Vagina (tissue), 2 donors: Measurements from ENCODE around the gene CCDC194. TPM values are rescaled to one million over a fixed set of nuclear protein-coding genes. Genes with fewer than 3 reads are reported as not detected.

Experiments
- DNase-seq, 2 donors: peaks; one replicate each; pipeline ENCODE4 v3.0.0-alpha.2; 2017; ENCODE audit errors: extremely low spot score in 2 of 2
- H3K27ac ChIP-seq: fragments of 200-600 bp; sonication (generic); one replicate; pipeline ENCODE4 v1.5.1; 2019
- H3K27me3 ChIP-seq: fragments of 200-600 bp; sonication (generic); one replicate; pipeline ENCODE4 v1.5.1; 2019
- H3K36me3 ChIP-seq, 2 donors: fragments of 200-600 bp; sonication (generic); one replicate each; pipeline ENCODE4 v1.5.1; 2017 to 2019
- H3K4me1 ChIP-seq: fragments of 200-600 bp; sonication (generic); one replicate; pipeline ENCODE4 v1.5.1; 2019
- H3K4me3 ChIP-seq, 2 donors: fragments of 200-600 bp; sonication (generic); 1 replicate in 1 of 2; 2 replicates in 1 of 2; pipeline ENCODE4 v1.5.1; 2016 to 2019
- H3K9me3 ChIP-seq: fragments of 200-600 bp; sonication (generic); one replicate; pipeline ENCODE4 v1.5.1; 2019
- POLR2A ChIP-seq, 2 donors: fragments of 450-650 bp; IDR thresholded peaks; one replicate each; pipeline ENCODE4 v1.6.1; 2017; ENCODE audit warnings: antibody characterized with exemption in 2 of 2, mild to moderate bottlenecking in 2 of 2, moderate library complexity in 2 of 2
- POLR2AphosphoS5 ChIP-seq, 2 donors: sonication (generic); formaldehyde crosslinking; IDR thresholded peaks; one replicate each; pipeline ENCODE4 v1.9.0; 2017; ENCODE audit warnings: antibody characterized with exemption in 2 of 2, mild to moderate bottlenecking in 2 of 2, low read depth in 1 of 2; ENCODE audit not compliant: insufficient read depth in 1 of 2
- intact Hi-C: fragments of 100-400 bp; cut with DNase I; formaldehyde crosslinking; loops from one replicate; pipeline ENCODE4 v1.15.1; 2023
- total RNA-seq: library from RNA; depleted of rRNA; stranded (reverse); fragments of >200 nt; gene quantifications from one replicate; pipeline ENCODE4 v1.2.3, GENCODE V29; 2016
- TF ChIP-seq, protein P1 (sequence below), 3 experiments: fragments of 450-650 bp in 2 of 3; fragments of 200-600 bp in 1 of 3; sonication (generic) in 1 of 3; IDR thresholded peaks; one replicate each; pipeline ENCODE4 v1.5.1; 2017 to 2019; ENCODE audit warnings: antibody characterized with exemption in 3 of 3, mild to moderate bottlenecking in 2 of 3, moderate library complexity in 2 of 3

Gene CCDC194
- total RNA-seq, 1 donor from 2014 or later = not detected

- Histone ChIP-seq H3K27me3 (no peaks in the 10 kb centered on the region), H3K36me3 (no peaks in the 10 kb centered on the region), H3K4me1 (no peaks in the 10 kb centered on the region), H3K4me3 (no peak overlapping the region), H3K27ac (no peak overlapping the region), H3K9me3 (no peaks in the 10 kb centered on the region)
- intact Hi-C loops = no loop called here
- TF ChIP-seq POLR2AphosphoS5 (IDR thresholded peaks at IDR 0.05; ENCODE audit: insufficient read depth in 1 of 2, low read depth in 1 of 2) = no peak
- TF ChIP-seq, protein P1, sequence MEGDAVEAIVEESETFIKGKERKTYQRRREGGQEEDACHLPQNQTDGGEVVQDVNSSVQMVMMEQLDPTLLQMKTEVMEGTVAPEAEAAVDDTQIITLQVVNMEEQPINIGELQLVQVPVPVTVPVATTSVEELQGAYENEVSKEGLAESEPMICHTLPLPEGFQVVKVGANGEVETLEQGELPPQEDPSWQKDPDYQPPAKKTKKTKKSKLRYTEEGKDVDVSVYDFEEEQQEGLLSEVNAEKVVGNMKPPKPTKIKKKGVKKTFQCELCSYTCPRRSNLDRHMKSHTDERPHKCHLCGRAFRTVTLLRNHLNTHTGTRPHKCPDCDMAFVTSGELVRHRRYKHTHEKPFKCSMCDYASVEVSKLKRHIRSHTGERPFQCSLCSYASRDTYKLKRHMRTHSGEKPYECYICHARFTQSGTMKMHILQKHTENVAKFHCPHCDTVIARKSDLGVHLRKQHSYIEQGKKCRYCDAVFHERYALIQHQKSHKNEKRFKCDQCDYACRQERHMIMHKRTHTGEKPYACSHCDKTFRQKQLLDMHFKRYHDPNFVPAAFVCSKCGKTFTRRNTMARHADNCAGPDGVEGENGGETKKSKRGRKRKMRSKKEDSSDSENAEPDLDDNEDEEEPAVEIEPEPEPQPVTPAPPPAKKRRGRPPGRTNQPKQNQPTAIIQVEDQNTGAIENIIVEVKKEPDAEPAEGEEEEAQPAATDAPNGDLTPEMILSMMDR (IDR thresholded peaks at IDR 0.05) = no peak
- no peak for TF ChIP-seq POLR2A (IDR thresholded peaks at IDR 0.05)
- no peak for DNase-seq
These were observed 41.2 kb upstream of the CCDC194 start for GRCh38 chr19:17435218-17435617.

DNA sequence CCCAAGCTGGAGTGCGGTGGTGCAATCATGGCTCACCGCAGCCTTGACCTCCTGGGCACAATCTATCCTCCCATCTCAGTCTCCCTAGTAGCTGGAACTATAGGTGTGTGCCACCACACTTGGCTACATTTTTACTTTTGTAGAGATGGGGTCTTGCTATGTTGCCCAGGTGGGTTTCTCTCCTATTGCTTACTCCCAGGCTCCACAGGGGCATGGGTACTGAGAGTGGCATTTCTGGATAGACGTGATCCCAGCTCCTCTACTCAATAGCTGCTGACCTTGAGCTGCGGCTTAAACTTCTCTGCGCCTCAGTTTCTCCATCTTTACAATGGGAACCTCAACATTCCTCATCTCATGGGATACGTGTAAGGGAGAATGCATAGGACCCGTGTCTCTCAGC, 37.4 kb upstream of the CCDC194 start:
- no peak for DNase-seq
- intact Hi-C loops = no loop called here
- no peaks in the 10 kb centered on the region for H3K36me3 ChIP-seq
- no peak overlapping the region for H3K27ac ChIP-seq
- H3K4me1 ChIP-seq = no peaks in the 10 kb centered on the region
- TF ChIP-seq POLR2A (IDR thresholded peaks at IDR 0.05) = no peak
- H3K27me3 ChIP-seq = no peaks in the 10 kb centered on the region
- H3K9me3 ChIP-seq = no peaks in the 10 kb centered on the region
- H3K4me3 ChIP-seq = no peak overlapping the region

GRCh38 chr19:17429641-17430113, 35.7 kb upstream of the CCDC194 start:
- no peak for DNase-seq
- H3K9me3 ChIP-seq = no peaks in the 10 kb centered on the region
- peaks cover 5% of the 10 kb centered on the region for H3K4me1 ChIP-seq
- TF ChIP-seq POLR2AphosphoS5 (IDR thresholded peaks at IDR 0.05; ENCODE audit: insufficient read depth in 1 of 2, low read depth in 1 of 2) (no peak), POLR2A (IDR thresholded peaks at IDR 0.05) (no peak)
- TF ChIP-seq, protein P1 (IDR thresholded peaks at IDR 0.05) = no peak
- H3K27me3 ChIP-seq = no peaks in the 10 kb centered on the region
- H3K4me3 ChIP-seq = no peak overlapping the region
- no peaks in the 10 kb centered on the region for H3K36me3 ChIP-seq
- intact Hi-C loops = no loop called here
- H3K27ac ChIP-seq = no peak overlapping the region

DNA sequence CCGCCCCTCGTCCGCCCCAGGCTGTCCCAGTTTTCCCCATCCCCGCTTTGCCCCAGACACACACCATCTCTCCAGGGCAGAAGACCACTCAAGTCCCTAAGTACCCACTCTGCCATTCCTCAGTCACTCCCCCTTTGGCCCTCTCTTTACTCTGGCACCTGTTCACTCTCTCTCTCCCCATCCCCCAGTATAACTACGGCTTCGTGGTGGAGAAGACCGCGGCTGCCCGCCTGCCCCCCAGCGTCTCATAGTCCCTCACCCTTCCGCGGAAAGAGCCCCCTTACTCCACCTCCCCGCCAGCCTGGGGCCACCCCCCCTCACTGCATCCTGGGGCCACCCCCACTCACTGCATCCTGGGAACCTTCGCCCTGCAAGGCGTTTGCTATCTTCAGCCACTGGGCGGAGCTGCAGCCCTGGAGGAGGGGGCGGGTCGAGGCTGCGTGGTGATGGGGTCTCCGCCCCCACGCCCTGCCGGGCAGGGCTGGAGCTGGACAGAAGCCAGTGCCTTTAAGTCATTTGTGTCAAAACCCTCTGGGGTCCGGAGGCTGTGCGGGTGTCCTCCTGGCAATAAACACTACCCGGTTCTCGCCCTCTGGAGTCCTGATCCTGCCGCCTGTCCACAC, 30.9 kb upstream of the CCDC194 start:
- Histone ChIP-seq H3K27me3 (no peaks in the 10 kb centered on the region), H3K4me1 (peaks cover 15% of the 10 kb centered on the region), H3K9me3 (no peaks in the 10 kb centered on the region), H3K36me3 (no peaks in the 10 kb centered on the region), H3K27ac (no peak overlapping the region), H3K4me3 (no peak overlapping the region)
- TF ChIP-seq, protein P1 (IDR thresholded peaks at IDR 0.05) = no peak
- no peak for TF ChIP-seq POLR2A (IDR thresholded peaks at IDR 0.05)
- TF ChIP-seq POLR2AphosphoS5 (IDR thresholded peaks at IDR 0.05; ENCODE audit: insufficient read depth in 1 of 2, low read depth in 1 of 2) = no peak
- no peak for DNase-seq
- intact Hi-C loops = no loop called here

- H3K9me3 ChIP-seq = no peaks in the 10 kb centered on the region
- intact Hi-C loops = no loop called here
- H3K27ac ChIP-seq = no peak overlapping the region
- no peaks in the 10 kb centered on the region for H3K27me3 ChIP-seq
- TF ChIP-seq POLR2A (IDR thresholded peaks at IDR 0.05) (no peak), POLR2AphosphoS5 (IDR thresholded peaks at IDR 0.05; ENCODE audit: insufficient read depth in 1 of 2, low read depth in 1 of 2) (no peak)
- TF ChIP-seq, protein P1 (IDR thresholded peaks at IDR 0.05) = no peak
- peaks cover 22% of the 10 kb centered on the region for H3K4me1 ChIP-seq
- H3K36me3 ChIP-seq = no peaks in the 10 kb centered on the region
- DNase-seq = no peak
- H3K4me3 ChIP-seq = no peak overlapping the region
These were observed 29.6 kb upstream of the CCDC194 start for GRCh38 chr19:17423429-17424208.
